DMS53 treated with DMSO at 0.1 percent for 48 hours (cell line): ENCODE measurements around the gene SH3BP5L.

Experiments
- DNase-seq: peaks from one replicate; lab custom pipeline; 2025; ENCODE audit not compliant: unreplicated experiment; lab: John Stamatoyannopoulos, UW

Gene SH3BP5L

GRCh38 chr1:248782416-248783141 is 43.1 kb downstream of the SH3BP5L start:
- DNase-seq = peak; percentile 97

GRCh38 chr1:248779350-248779749 is 46.4 kb downstream of the SH3BP5L start:
- no peak for DNase-seq

- DNase-seq = no peak
These were observed 46.8 kb downstream of the SH3BP5L start for GRCh38 chr1:248778906-248779305.

- DNase-seq = no peak
These were observed 48.7 kb downstream of the SH3BP5L start for GRCh38 chr1:248776991-248777390.

- no peak for DNase-seq
These were observed 50.3 kb downstream of the SH3BP5L start for GRCh38 chr1:248775441-248775840.
